ENCODE measurements around the gene NOS2. TPM values are rescaled to one million over a fixed set of nuclear protein-coding genes. Genes with fewer than 3 reads are reported as not detected.
"Not testable (repeated sequence)": the region's sequence is repeated elsewhere in the genome, so short reads cannot be mapped to it uniquely, and the experiment has no call there.

NOS2 gene
- total RNA-seq, 4 donors from 2014 or later = 6.7 to 16.5 (median 7.7) TPM

DNA sequence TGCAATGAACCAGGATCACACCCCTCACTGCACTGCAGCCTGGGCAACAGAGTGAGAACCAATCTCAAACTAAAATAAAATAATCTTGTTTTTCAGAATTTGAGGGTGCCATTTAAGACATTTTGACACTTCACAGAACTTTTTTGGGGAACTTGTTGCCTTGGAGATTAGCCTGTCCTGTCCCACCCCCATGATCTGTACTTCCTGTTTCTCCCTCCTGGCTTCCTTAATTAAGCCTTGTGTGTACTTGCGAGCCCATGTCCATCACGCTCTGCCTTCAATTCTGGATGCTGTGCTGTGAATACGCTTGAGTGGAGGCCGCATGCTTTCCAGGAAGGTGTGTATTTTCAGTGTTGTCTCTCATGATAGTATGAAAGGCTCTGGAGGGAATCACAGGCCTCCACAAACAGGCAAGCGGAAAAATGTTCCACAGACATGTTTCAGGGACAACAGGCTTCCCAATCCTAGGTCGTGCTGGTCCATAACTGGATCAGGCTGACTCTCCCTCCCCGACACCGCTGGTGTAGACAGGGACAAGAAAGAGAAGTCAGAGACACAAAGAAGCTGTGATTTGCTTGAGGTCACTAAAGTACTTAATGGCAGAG is 56.9 kb downstream of the NOS2 start:
- TF ChIP-seq POLR2A (IDR thresholded peaks at IDR 0.05) (no peak), CTCF (IDR thresholded peaks at IDR 0.05) (no peak)

DNA sequence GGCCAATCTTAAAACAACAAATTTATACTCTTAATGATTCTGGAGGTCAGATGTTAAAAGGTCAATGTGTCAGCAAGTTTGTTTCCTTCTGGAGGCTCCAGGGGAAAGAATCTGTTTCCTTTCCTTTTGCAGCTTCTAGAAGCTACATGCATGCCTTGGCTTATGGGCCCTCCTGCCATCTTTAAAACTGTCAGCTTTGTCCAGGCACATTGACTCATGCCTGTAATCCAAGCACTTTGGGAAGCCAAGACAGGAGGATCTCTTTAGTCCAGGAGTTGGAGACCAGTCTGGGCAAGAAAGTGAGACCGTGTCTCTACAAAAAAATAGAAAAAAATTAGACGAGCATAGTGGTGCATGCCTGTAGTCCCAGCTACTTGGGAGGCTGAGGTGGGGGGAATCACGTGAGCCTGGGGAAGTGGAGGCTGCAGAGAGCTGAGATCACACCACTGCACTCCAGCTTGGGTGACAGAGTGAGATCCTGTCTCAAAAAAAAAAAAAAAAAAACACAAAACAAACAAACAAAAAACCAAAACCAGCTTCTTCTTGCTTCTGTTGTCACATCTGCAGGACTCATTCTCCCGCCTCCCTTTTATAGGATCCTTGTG is 58.3 kb downstream of the NOS2 start:
- no peak for TF ChIP-seq CTCF (IDR thresholded peaks at IDR 0.05)
- no peak for TF ChIP-seq POLR2A (IDR thresholded peaks at IDR 0.05)
- DNase-seq = no peak
- H3K4me1 ChIP-seq = no peaks in the 10 kb centered on the region
- H3K27me3 ChIP-seq = no peaks in the 10 kb centered on the region
- no peak overlapping the region for H3K27ac ChIP-seq
- H3K4me3 ChIP-seq = no peak overlapping the region
- no peaks in the 10 kb centered on the region for H3K9me3 ChIP-seq
- no peaks in the 10 kb centered on the region for H3K36me3 ChIP-seq

More for the DNA sequence above, 56.9 kb downstream of the NOS2 start:
- Histone ChIP-seq H3K4me3 (no peak overlapping the region), H3K27ac (no peak overlapping the region), H3K27me3 (no peaks in the 10 kb centered on the region), H3K9me3 (no peaks in the 10 kb centered on the region), H3K4me1 (no peaks in the 10 kb centered on the region), H3K36me3 (no peaks in the 10 kb centered on the region)
- DNase-seq = no peak

DNA sequence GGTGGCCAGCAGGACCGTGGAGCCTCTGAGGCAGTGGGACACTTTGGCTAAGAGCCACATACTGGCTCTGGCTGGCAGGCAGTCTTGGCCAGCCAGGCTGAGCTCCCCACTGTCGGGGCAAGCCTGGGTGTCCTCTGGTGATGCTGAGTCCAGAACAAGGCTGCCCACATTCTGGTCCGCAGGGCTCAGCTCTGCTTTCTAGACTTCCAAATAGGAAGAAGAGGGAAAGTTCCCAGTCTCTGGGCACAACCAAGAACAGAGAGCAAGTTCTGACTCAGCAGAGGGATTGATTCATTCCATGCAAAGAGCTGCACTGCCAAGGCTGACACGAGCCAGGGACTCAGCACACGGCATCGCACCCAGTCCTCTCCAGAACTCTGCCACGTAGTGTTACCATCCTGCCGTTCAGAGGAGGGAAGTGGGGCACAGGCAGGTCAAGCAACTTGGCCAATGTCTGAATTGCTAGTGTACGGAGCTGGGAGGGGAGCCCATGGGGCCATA is 58.9 kb downstream of the NOS2 start:
- H3K27ac ChIP-seq = no peak overlapping the region
- H3K27me3 ChIP-seq = no peaks in the 10 kb centered on the region
- no peak for DNase-seq
- H3K9me3 ChIP-seq = no peaks in the 10 kb centered on the region
- H3K4me1 ChIP-seq = no peaks in the 10 kb centered on the region
- TF ChIP-seq POLR2A (IDR thresholded peaks at IDR 0.05) (no peak), CTCF (IDR thresholded peaks at IDR 0.05) (no peak)
- H3K36me3 ChIP-seq = no peaks in the 10 kb centered on the region
- H3K4me3 ChIP-seq = no peak overlapping the region

DNA sequence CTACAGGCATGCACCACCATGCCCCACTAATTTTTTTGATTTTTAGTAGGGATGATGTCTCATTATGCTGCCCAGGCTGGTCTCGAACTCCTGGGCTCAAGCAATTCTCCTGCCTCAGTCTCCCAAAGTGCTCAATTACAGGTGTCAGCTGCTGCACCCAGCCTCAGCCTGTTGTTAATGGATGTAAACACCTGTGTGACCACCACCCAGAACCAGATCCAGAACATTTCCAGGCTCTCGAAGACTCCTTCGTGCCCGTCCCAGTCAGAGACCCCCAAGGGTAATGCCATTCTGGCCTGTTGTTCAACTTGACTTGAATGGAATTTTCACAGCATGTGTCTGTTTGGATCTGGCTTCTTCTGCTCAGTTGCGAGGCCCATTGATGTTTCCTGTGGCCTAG is 59.8 kb downstream of the NOS2 start:
- H3K27ac ChIP-seq, H3K4me1 ChIP-seq, H3K27me3 ChIP-seq, H3K36me3 ChIP-seq, H3K4me3 ChIP-seq, H3K9me3 ChIP-seq, DNase-seq: not testable (repeated sequence)

GRCh38 chr17:27733773-27734172 is 66.6 kb downstream of the NOS2 start:
- Histone ChIP-seq H3K4me3 (no peak overlapping the region), H3K27me3 (no peaks in the 10 kb centered on the region), H3K36me3 (no peaks in the 10 kb centered on the region), H3K9me3 (no peaks in the 10 kb centered on the region), H3K4me1 (no peaks in the 10 kb centered on the region), H3K27ac (no peak overlapping the region)
- TF ChIP-seq CTCF (IDR thresholded peaks at IDR 0.05) = no peak
- no peak for TF ChIP-seq POLR2A (IDR thresholded peaks at IDR 0.05)
- DNase-seq = no peak

- H3K4me3 ChIP-seq, H3K27ac ChIP-seq, H3K27me3 ChIP-seq, H3K9me3 ChIP-seq, DNase-seq, H3K36me3 ChIP-seq, H3K4me1 ChIP-seq: not testable (repeated sequence)
Measured at GRCh38 chr17:27732746-27733145, 67.6 kb downstream of the NOS2 start.

DNA sequence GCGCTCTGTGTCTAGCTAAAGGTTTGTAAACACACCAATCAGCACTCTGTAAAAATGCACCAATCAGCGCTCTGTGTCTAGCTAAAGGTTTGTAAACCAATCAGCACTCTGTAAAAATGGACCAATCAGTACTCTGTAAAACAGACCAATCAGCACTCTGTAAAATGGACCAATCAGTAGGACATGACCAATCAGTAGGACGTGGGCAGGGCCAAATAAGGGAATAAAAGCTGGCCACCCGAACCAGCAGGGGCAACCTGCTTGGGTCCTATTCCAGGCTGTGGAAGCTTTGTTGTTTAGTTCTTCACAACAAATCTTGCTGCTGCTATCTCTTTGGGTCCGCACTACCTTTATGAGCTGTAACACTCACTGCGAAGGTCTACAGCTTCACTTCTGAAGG is 74.3 kb downstream of the NOS2 start:
- not testable (repeated sequence) for H3K36me3 ChIP-seq, H3K27ac ChIP-seq, H3K4me1 ChIP-seq, H3K27me3 ChIP-seq, H3K9me3 ChIP-seq, DNase-seq, H3K4me3 ChIP-seq
